22Rv1 (cell line): ENCODE measurements around the gene CD53.
"Not testable (repeated sequence)": the region's sequence is repeated elsewhere in the genome, so short reads cannot be mapped to it uniquely, and the experiment has no call there.

ENCODE experiments used
- H3K27ac ChIP-seq: fragments of 450-650 bp; 2 replicates; pipeline ENCODE4 v1.5.1; 2017
- CTCF ChIP-seq: fragments of 450-650 bp; IDR thresholded peaks from 2 replicates; pipeline ENCODE4 v1.5.1; 2017; ENCODE audit warnings: mild to moderate bottlenecking
- ZFX ChIP-seq: fragments of 450-650 bp; IDR thresholded peaks from 2 replicates; pipeline ENCODE4 v1.6.1; 2017; ENCODE audit warnings: antibody characterized with exemption, borderline replicate concordance

Gene CD53

DNA sequence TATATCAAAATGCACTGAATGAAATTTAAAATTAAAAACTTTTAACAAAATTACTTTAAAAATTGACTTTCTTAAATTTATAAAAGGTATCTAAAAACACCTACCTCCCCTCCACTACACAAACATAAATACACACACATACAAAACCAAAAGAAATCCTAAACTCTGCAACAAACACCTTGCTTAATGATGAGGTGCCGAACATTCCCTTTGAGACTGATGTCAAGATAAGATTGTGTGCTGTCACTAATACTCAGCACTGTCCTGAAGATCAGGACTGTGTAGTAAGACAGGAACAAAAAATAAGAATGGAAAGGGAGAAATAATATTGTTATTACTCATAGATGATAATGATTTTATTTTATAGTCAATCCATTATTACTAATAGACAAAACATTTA, 45.1 kb downstream of the CD53 start:
- no peak for TF ChIP-seq CTCF
- no peak for TF ChIP-seq ZFX

GRCh38 chr1:110921953-110922352, 49.0 kb downstream of the CD53 start:
- TF ChIP-seq ZFX (no peak), CTCF (no peak)

More for the DNA sequence above, 45.1 kb downstream of the CD53 start:
- H3K27ac ChIP-seq: no peak overlapping the region

DNA sequence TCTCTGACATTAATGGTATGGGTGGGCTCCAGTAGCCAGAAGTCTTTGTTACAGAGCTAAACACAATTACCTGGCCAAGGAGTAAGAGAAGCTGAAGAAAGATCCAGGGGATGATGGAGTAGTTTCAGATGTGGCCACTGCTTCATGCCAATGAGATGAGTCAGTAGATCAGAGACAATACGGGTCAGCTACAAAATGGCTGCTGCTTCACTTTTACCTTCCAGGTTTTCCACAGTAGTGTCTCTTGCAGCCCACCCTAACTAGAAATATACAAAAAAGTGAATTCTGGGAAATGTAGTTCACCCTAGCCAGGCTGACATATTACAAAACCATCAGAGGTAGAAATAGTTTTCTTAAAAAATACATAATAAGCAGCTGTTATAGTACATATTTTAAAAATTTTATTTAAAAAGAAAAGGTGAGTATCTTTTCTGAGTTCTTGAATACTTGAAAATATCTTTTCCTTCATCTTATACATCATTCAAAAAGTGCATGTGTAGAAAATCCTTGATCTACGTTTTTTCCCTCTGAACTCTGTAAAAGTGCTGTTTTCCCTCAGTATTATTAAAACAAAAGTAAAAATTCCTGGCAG, 54.6 kb downstream of the CD53 start:
- H3K27ac ChIP-seq: no peak overlapping the region
- TF ChIP-seq ZFX (no peak), CTCF (no peak)

More at GRCh38 chr1:110921953-110922352, 49.0 kb downstream of the CD53 start:
- no peak overlapping the region for H3K27ac ChIP-seq

DNA sequence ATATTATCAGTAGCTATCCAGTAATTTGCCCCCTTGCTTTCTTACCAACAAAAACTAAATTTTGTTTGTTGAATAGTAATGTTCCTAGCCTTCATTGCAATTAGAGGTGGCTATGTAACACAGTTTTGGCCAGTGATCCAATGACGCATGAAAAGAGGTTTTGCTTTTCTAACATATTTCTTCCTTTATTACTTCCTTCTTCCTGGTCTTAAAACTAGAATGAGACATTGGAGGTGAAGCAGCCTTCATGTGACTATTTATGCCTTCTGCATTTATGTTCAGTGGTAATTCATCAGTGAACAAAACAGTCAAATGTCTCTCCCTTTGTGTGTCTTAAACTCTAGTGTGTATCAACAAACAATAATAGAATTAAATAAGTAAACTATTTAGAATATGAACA, 55.2 kb downstream of the CD53 start:
- TF ChIP-seq ZFX (no peak), CTCF (no peak)

GRCh38 chr1:110928904-110929303, 56.0 kb downstream of the CD53 start:
- TF ChIP-seq ZFX (no peak), CTCF (no peak)
- H3K27ac ChIP-seq: no peak overlapping the region

More for the DNA sequence above, 55.2 kb downstream of the CD53 start:
- H3K27ac ChIP-seq: no peak overlapping the region

DNA sequence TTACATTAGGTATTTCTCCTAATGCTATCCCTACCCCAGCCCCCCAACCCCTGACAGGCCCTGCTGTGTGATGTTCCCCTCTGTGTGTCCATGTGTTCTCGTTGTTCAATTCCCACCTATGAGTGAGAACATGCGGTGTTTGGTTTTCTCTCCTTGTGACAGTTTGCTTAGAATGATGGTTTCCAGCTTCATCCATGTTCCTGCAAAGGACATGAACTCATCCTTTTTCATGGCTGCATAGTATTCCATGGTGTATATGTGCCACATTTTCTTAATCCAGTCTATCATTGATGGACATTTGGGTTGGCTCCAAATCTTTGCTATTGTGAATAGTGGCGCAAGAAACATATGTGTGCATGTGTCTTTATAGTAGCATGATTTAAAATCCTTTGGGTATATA, 58.1 kb downstream of the CD53 start:
- not testable (repeated sequence) for H3K27ac ChIP-seq

GRCh38 chr1:110936567-110936966, 63.6 kb downstream of the CD53 start:
- TF ChIP-seq CTCF (no peak), ZFX (no peak)
- H3K27ac ChIP-seq: no peak overlapping the region

DNA sequence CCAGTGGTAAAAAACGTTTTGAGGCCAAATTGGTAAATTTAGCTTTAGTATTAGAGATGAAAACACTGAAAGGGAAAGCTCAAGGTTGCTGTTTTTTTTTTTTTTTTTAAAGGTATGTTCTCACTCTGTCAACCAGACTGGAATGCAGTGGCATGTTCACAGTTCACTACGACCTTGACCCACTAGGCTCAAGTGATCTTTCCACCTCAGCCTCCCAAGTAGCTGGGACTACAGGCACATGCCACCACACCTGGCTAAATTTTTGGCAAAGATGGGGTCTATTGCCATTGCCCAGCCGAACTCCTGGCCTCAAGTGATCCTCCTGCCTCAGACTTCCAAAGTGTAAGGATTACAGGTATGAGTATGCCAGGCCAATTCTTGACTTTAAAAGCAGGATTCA, 71.9 kb downstream of the CD53 start:
- no peak overlapping the region for H3K27ac ChIP-seq
- TF ChIP-seq CTCF: no peak
- no peak for TF ChIP-seq ZFX
